HCT116 (cell line): ENCODE measurements around the gene TMEM135. TPM values are rescaled to one million over a fixed set of nuclear protein-coding genes. Genes with fewer than 3 reads are reported as not detected.

Experiments used
- ATAC-seq: fragments of 200-7000 bp; cut with Tn5 transposase; 2 replicates; pipeline ENCODE4 v1.9.1; 2020; ENCODE audit warnings: mild to moderate bottlenecking, moderate library complexity
- BruUV-seq: library from RNA; stranded (reverse); fragments of 400-500 nt; replicated peaks from 2 replicates; lab custom pipeline; 2021; lab: Mats Ljungman, UMichigan
- CTCF ChIA-PET: fragments of 300-600 bp; sonication (Branson Sonifier 250); formaldehyde crosslinking; loops from one replicate; lab custom pipeline; 2021; ENCODE audit warnings: antibody characterized with exemption; lab: Charles Lee
- POLR2A ChIA-PET: fragments of 300-600, 350-600 bp; sonication (Branson Sonifier 250); formaldehyde crosslinking; loops from one replicate; lab custom pipeline; 2021; ENCODE audit warnings: antibody characterized with exemption; lab: Charles Lee
- RAD21 ChIA-PET, 2 experiments: fragments of 300-600 bp; sonication (Branson Sonifier 250); formaldehyde crosslinking; loops; one replicate each; lab custom pipeline; 2023; ENCODE audit warnings: low total read pairs in 2 of 2; ENCODE audit not compliant: uncharacterized antibody in 2 of 2, unreplicated experiment in 2 of 2, low non-redundant PET in 1 of 2; lab: Charles Lee
- DNase-seq: peaks from one replicate; pipeline ENCODE4 v3.0.0-alpha.2; 2010; ENCODE audit warnings: low read depth, low spot score
- H2AFZ ChIP-seq: fragments of 200-600 bp; shearing (Covaris generic), sonication (generic); 2 replicates; pipeline ENCODE4 v1.6.1; 2017; ENCODE audit warnings: low read depth, mixed run types, mixed read lengths, antibody characterized with exemption, low read length; ENCODE audit not compliant: poor library complexity, severe bottlenecking
- H3K27ac ChIP-seq: 2 replicates; pipeline ENCODE4 v1.5.1; 2012; ENCODE audit warnings: low read depth, low read length
- H3K27me3 ChIP-seq: fragments of 200-600 bp; sonication (generic); 2 replicates; pipeline ENCODE4 v1.6.1; 2016; ENCODE audit warnings: mixed run types, low read length, mixed read lengths; ENCODE audit not compliant: insufficient read depth
- H3K36me3 ChIP-seq, 2 experiments: fragments of 200-500 bp in 1 of 2; fragments of 200-600 bp in 1 of 2; sonication (Bioruptor generic) in 1 of 2; sonication (generic) in 1 of 2; 2 replicates each; pipeline versions ENCODE4 v1.5.1 to v1.6.1; 2014 to 2016; ENCODE audit warnings: low read length in 2 of 2, inconsistent platforms in 1 of 2, mixed read lengths in 1 of 2, mixed run types in 1 of 2; ENCODE audit not compliant: insufficient read depth in 2 of 2, control insufficient read depth in 1 of 2
- H3K4me1 ChIP-seq, 2 experiments: fragments of 200-600 bp in 1 of 2; sonication (generic) in 1 of 2; 2 replicates each; pipeline versions ENCODE4 v1.5.1 to v1.6.1; 2012 to 2017; ENCODE audit warnings: low read length in 2 of 2, inconsistent platforms in 1 of 2, mild to moderate bottlenecking in 1 of 2, mixed read lengths in 1 of 2, mixed run types in 1 of 2, moderate library complexity in 1 of 2; ENCODE audit not compliant: insufficient read depth in 2 of 2, control insufficient read depth in 1 of 2
- H3K4me2 ChIP-seq: fragments of 200-600 bp; sonication (generic); 2 replicates; pipeline ENCODE4 v1.6.1; 2017; ENCODE audit warnings: mixed run types, low read length, mixed read lengths
- H3K4me3 ChIP-seq, 2 experiments: fragments of 200-600 bp in 1 of 2; sonication (generic) in 1 of 2; replicated peaks in 1 of 2; 2 replicates each; pipeline ENCODE4 v1.5.1; 2011 to 2016; ENCODE audit warnings: low read length in 2 of 2, control low read depth in 1 of 2, low read depth in 1 of 2, mild to moderate bottlenecking in 1 of 2, mixed read lengths in 1 of 2, mixed run types in 1 of 2
- H3K79me2 ChIP-seq: fragments of 200-600 bp; sonication (generic); 2 replicates; pipeline ENCODE4 v1.6.1; 2017; ENCODE audit warnings: mild to moderate bottlenecking, mixed run types, low read length, moderate library complexity, mixed read lengths; ENCODE audit not compliant: insufficient read depth
- H3K9ac ChIP-seq: fragments of 200-600 bp; sonication (generic); 2 replicates; pipeline ENCODE4 v1.6.1; 2016; ENCODE audit warnings: low read length, mixed read lengths
- H3K9me2 ChIP-seq: fragments of 200-600 bp; sonication (generic), shearing (Covaris generic); 2 replicates; pipeline ENCODE4 v1.6.1; 2017; ENCODE audit warnings: mixed run types, mild to moderate bottlenecking, moderate library complexity; ENCODE audit not compliant: insufficient read depth
- H3K9me3 ChIP-seq, 2 experiments: fragments of 200-500 bp in 1 of 2; fragments of 200-600 bp in 1 of 2; sonication (Bioruptor generic) in 1 of 2; sonication (generic) in 1 of 2; 2 replicates each; pipeline ENCODE4 v1.6.1; 2014 to 2017; ENCODE audit warnings: low read length in 2 of 2, mixed read lengths in 2 of 2, inconsistent platforms in 1 of 2, low read depth in 1 of 2, mild to moderate bottlenecking in 1 of 2, mixed run types in 1 of 2, moderate library complexity in 1 of 2; ENCODE audit not compliant: control insufficient read depth in 1 of 2, insufficient read depth in 1 of 2
- H4K20me1 ChIP-seq: fragments of 200-600 bp; sonication (generic), shearing (Covaris generic); 2 replicates; pipeline ENCODE4 v1.6.1; 2017; ENCODE audit warnings: mixed run types, mild to moderate bottlenecking, moderate library complexity; ENCODE audit not compliant: insufficient read depth
- CEBPB ChIP-seq: IDR thresholded peaks from 2 replicates; pipeline ENCODE4 v1.6.1; 2012; ENCODE audit warnings: low read depth
- EGR1 ChIP-seq: IDR thresholded peaks from 2 replicates; pipeline ENCODE4 v1.6.1; 2012; ENCODE audit warnings: low read depth
- ELF1 ChIP-seq: IDR thresholded peaks from 2 replicates; pipeline ENCODE4 v1.6.1; 2012; ENCODE audit warnings: low read depth, borderline replicate concordance
- EZH2phosphoT487 ChIP-seq: fragments of 200-600 bp; IDR thresholded peaks from 2 replicates; pipeline ENCODE4 v1.6.1; 2018; ENCODE audit warnings: antibody characterized with exemption, borderline replicate concordance
- FOSL1 ChIP-seq: IDR thresholded peaks from 2 replicates; pipeline ENCODE4 v1.6.1; 2012; ENCODE audit warnings: low read depth
- POLR2A ChIP-seq: IDR thresholded peaks from 2 replicates; pipeline ENCODE4 v1.7.0; 2011; ENCODE audit warnings: borderline replicate concordance; ENCODE audit not compliant: insufficient read depth, insufficient read length; ENCODE audit errors: extremely low read depth
- POLR2AphosphoS5 ChIP-seq: IDR thresholded peaks from 2 replicates; pipeline ENCODE4 v1.6.1; 2011; ENCODE audit warnings: mild to moderate bottlenecking, low read depth, low read length, moderate library complexity
- RAD21 ChIP-seq: IDR thresholded peaks from 2 replicates; pipeline ENCODE4 v1.6.1; 2012; ENCODE audit warnings: low read depth, mild to moderate bottlenecking
- SIN3A ChIP-seq: IDR thresholded peaks from 2 replicates; pipeline ENCODE4 v1.6.1; 2012; ENCODE audit warnings: low read depth
- SRF ChIP-seq: IDR thresholded peaks from 2 replicates; pipeline ENCODE4 v1.6.1; 2012; ENCODE audit warnings: low read depth
- TCF7L2 ChIP-seq: IDR thresholded peaks from 2 replicates; pipeline ENCODE4 v1.7.0; 2011; ENCODE audit warnings: borderline replicate concordance, inconsistent platforms; ENCODE audit not compliant: insufficient read depth, insufficient read length; ENCODE audit errors: extremely low read depth
- ZFX ChIP-seq: fragments of 450-650 bp; IDR thresholded peaks from 2 replicates; pipeline ENCODE4 v1.6.1; 2017
- intact Hi-C: fragments of 100-400 bp; cut with micrococcal nuclease; formaldehyde crosslinking; loops from 2 replicates; pipeline ENCODE4 v1.10.0; 2022
- total RNA-seq: library from RNA; stranded (reverse); gene quantifications from one replicate; pipeline ENCODE4 v1.2.1, GENCODE V29; 2021; ENCODE audit not compliant: unreplicated experiment
- TF ChIP-seq, protein P1 (sequence below): IDR thresholded peaks from 2 replicates; pipeline ENCODE4 v1.6.1; 2012; ENCODE audit warnings: low read depth
- TF ChIP-seq, protein P2 (sequence below): IDR thresholded peaks from 2 replicates; pipeline ENCODE4 v1.6.1; 2012
- TF ChIP-seq, protein P3 (sequence below): IDR thresholded peaks from 2 replicates; pipeline ENCODE4 v1.6.1; 2011; ENCODE audit warnings: mild to moderate bottlenecking, low read length, moderate library complexity; ENCODE audit not compliant: insufficient replicate concordance; ENCODE audit errors: extremely low read depth

Gene TMEM135
- total RNA-seq, 1 experiment from 2014 or later = 50.6 TPM

DNA sequence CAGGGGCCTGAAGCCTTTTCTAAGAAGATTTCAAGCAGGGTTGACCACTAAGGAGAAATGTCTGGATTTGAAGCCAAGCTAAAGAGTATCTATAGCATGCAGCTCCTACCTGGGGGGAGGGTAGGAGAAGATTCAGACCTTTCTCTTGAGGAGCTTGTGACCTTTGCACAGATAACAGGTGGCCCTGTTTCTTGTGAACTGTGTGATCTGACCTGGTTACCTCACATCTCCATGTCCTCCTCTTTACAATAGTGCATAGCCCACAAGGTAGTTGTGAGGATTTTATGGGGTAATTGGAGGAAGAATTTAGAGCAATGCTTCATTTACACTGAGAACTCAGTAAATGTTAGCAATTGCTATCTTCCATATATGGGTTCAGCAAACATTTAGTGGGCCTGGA lies 310.1 kb downstream of the TMEM135 start:
- Histone ChIP-seq H3K4me2 (no peak overlapping the region), H4K20me1 (no peaks in the 10 kb centered on the region), H3K36me3 (no peaks in the 10 kb centered on the region), H3K9ac (no peak overlapping the region), H2AFZ (no peak overlapping the region), H3K27me3 (no peaks in the 10 kb centered on the region), H3K4me1 (peaks cover 0 to 4% of the 10 kb centered on the region in 2 experiments; a peak in 1 of 4 replicates), H3K27ac (no peak overlapping the region), H3K9me3 (no peaks in the 10 kb centered on the region), H3K79me2 (no peaks in the 10 kb centered on the region), H3K4me3 (no peak overlapping the region), H3K9me2 (no peaks in the 10 kb centered on the region)
- TF ChIP-seq EGR1 (no peak), RAD21 (no peak), SRF (no peak), POLR2AphosphoS5 (no peak), ZFX (no peak), TCF7L2 (no peak), CEBPB (no peak), POLR2A (no peak), ELF1 (no peak), EZH2phosphoT487 (no peak), SIN3A (no peak), FOSL1 (no peak)
- TF ChIP-seq, protein P1, sequence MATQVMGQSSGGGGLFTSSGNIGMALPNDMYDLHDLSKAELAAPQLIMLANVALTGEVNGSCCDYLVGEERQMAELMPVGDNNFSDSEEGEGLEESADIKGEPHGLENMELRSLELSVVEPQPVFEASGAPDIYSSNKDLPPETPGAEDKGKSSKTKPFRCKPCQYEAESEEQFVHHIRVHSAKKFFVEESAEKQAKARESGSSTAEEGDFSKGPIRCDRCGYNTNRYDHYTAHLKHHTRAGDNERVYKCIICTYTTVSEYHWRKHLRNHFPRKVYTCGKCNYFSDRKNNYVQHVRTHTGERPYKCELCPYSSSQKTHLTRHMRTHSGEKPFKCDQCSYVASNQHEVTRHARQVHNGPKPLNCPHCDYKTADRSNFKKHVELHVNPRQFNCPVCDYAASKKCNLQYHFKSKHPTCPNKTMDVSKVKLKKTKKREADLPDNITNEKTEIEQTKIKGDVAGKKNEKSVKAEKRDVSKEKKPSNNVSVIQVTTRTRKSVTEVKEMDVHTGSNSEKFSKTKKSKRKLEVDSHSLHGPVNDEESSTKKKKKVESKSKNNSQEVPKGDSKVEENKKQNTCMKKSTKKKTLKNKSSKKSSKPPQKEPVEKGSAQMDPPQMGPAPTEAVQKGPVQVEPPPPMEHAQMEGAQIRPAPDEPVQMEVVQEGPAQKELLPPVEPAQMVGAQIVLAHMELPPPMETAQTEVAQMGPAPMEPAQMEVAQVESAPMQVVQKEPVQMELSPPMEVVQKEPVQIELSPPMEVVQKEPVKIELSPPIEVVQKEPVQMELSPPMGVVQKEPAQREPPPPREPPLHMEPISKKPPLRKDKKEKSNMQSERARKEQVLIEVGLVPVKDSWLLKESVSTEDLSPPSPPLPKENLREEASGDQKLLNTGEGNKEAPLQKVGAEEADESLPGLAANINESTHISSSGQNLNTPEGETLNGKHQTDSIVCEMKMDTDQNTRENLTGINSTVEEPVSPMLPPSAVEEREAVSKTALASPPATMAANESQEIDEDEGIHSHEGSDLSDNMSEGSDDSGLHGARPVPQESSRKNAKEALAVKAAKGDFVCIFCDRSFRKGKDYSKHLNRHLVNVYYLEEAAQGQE = no peak
- TF ChIP-seq, protein P2, sequence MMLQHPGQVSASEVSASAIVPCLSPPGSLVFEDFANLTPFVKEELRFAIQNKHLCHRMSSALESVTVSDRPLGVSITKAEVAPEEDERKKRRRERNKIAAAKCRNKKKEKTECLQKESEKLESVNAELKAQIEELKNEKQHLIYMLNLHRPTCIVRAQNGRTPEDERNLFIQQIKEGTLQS = no peak
- TF ChIP-seq, protein P3, sequence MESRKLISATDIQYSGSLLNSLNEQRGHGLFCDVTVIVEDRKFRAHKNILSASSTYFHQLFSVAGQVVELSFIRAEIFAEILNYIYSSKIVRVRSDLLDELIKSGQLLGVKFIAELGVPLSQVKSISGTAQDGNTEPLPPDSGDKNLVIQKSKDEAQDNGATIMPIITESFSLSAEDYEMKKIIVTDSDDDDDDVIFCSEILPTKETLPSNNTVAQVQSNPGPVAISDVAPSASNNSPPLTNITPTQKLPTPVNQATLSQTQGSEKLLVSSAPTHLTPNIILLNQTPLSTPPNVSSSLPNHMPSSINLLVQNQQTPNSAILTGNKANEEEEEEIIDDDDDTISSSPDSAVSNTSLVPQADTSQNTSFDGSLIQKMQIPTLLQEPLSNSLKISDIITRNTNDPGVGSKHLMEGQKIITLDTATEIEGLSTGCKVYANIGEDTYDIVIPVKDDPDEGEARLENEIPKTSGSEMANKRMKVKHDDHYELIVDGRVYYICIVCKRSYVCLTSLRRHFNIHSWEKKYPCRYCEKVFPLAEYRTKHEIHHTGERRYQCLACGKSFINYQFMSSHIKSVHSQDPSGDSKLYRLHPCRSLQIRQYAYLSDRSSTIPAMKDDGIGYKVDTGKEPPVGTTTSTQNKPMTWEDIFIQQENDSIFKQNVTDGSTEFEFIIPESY = no peak
- ChIA-PET CTCF (no interaction called here), RAD21 (no interaction called here), POLR2A (no interaction called here)
- no TSS peak for BruUV-seq
- intact Hi-C loops = no loop called here
- ATAC-seq (no peak), DNase-seq (no peak)
